Loucy (cell line): ENCODE results near the gene CTIF.

Experiments
- CTCF ChIP-seq: fragments of 200-600 bp; sonication (generic); conservative IDR thresholded peaks from 2 replicates; pipeline ENCODE4 v1.5.1; 2014; ENCODE audit warnings: mild to moderate bottlenecking, antibody characterized with exemption, low read length
- EZH2phosphoT487 ChIP-seq: fragments of 200-600 bp; IDR thresholded peaks from 2 replicates; pipeline ENCODE4 v1.6.1; 2018; ENCODE audit warnings: antibody characterized with exemption, mild to moderate bottlenecking, moderate library complexity, borderline replicate concordance

GRCh38 chr18:48781988-48782363, 243.1 kb downstream of the CTIF start:
- TF ChIP-seq CTCF: no peak
- no peak for TF ChIP-seq EZH2phosphoT487
